ENCODE results near the gene SMIM34. TPM values are rescaled to one million over a fixed set of nuclear protein-coding genes. Genes with fewer than 3 reads are reported as not detected.
"Not testable (repeated sequence)": the region's sequence is repeated elsewhere in the genome, so short reads cannot be mapped to it uniquely, and the experiment has no call there.

The SMIM34 gene
- total RNA-seq, 1 experiment from 2014 or later: not detected

DNA sequence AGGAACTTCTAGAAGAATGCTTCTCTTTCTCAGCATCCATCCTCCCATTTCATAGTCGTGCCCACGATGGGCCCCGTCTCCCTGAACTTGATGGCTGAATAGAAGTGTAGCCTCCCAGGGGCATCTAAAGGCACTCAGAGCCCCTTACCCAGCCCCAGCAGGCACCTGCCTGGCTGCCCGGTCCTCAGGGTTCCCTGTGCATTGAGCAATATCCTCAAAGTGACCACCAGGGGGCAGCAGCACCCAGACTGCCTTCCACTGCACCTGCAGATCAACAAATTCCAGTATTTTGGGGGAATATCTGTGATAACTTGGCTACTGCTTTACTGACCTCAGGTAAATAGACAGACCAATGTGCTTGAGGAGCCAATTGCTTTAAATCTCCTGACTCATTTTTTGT is 19.7 kb upstream of the SMIM34 start:
- CTCF ChIA-PET; H3F3A ChIP-seq (ENCODE audit: low read length, unreplicated experiment); H3K27me3 ChIP-seq (ENCODE audit: low read length); H3K4me1 ChIP-seq (ENCODE audit: insufficient read depth, low read length); H3K9ac ChIP-seq (ENCODE audit: low read length); H3K9me2 ChIP-seq (replicated peaks; ENCODE audit: low read length); POLR2A ChIA-PET (ENCODE audit: unreplicated experiment); H3K27ac ChIP-seq (ENCODE audit: low read length); H3K4me3 ChIP-seq (ENCODE audit: low read length); H3K36me3 ChIP-seq (ENCODE audit: low read depth, low read length); DNase-seq; intact Hi-C loops (cut with micrococcal nuclease); H4K20me1 ChIP-seq (ENCODE audit: low read length); H2AFZ ChIP-seq (ENCODE audit: low read length); H3K9me3 ChIP-seq (ENCODE audit: low read length); BruUV-seq (replicated peaks); H3K4me2 ChIP-seq (ENCODE audit: low read length); H3K79me2 ChIP-seq (ENCODE audit: low read length): not testable (repeated sequence)
- peak; percentile 79 for ATAC-seq

DNA sequence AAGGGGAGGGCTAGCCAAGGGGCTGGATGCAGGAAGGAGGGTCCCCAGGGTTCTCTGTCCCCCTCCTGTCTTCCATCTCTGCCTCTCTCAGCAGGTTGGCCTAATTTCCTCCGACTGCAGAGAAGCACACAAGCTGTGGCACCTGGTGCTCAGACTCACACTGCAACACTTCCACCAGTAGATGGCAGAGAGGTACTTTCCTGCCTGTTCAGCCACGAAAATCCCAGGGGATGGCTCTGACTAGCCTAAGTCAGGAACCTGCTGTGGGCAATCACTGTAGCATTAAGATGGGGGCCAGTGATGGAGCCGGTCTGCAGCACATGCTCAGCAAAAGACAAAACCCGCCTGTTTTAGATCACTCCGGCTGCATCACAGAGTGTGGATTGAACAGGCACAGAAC is 6.0 kb upstream of the SMIM34 start:
- H3K36me3 ChIP-seq (ENCODE audit: low read depth, low read length); H3F3A ChIP-seq (ENCODE audit: low read length, unreplicated experiment); H3K9ac ChIP-seq (ENCODE audit: low read length); CTCF ChIA-PET; H4K20me1 ChIP-seq (ENCODE audit: low read length); H3K27me3 ChIP-seq (ENCODE audit: low read length); H3K27ac ChIP-seq (ENCODE audit: low read length); BruUV-seq (replicated peaks); intact Hi-C loops (cut with micrococcal nuclease); POLR2A ChIA-PET (ENCODE audit: unreplicated experiment); H3K4me2 ChIP-seq (ENCODE audit: low read length); H3K4me1 ChIP-seq (ENCODE audit: insufficient read depth, low read length); DNase-seq; H3K4me3 ChIP-seq (ENCODE audit: low read length); H3K9me2 ChIP-seq (replicated peaks; ENCODE audit: low read length); H2AFZ ChIP-seq (ENCODE audit: low read length); H3K9me3 ChIP-seq (ENCODE audit: low read length); H3K79me2 ChIP-seq (ENCODE audit: low read length): not testable (repeated sequence)
- peak; percentile 90 for ATAC-seq

- H3K79me2 ChIP-seq (ENCODE audit: low read length); H3F3A ChIP-seq (ENCODE audit: low read length, unreplicated experiment); H3K27ac ChIP-seq (ENCODE audit: low read length); H3K27me3 ChIP-seq (ENCODE audit: low read length); POLR2A ChIA-PET (ENCODE audit: unreplicated experiment); H4K20me1 ChIP-seq (ENCODE audit: low read length); CTCF ChIA-PET; H3K4me1 ChIP-seq (ENCODE audit: insufficient read depth, low read length); H3K9ac ChIP-seq (ENCODE audit: low read length); BruUV-seq (replicated peaks); H3K4me2 ChIP-seq (ENCODE audit: low read length); ATAC-seq; DNase-seq; H3K36me3 ChIP-seq (ENCODE audit: low read depth, low read length); H3K9me2 ChIP-seq (replicated peaks; ENCODE audit: low read length); H3K4me3 ChIP-seq (ENCODE audit: low read length); H2AFZ ChIP-seq (ENCODE audit: low read length); H3K9me3 ChIP-seq (ENCODE audit: low read length); intact Hi-C loops (cut with micrococcal nuclease): not testable (repeated sequence)
These were observed 4.7 kb upstream of the SMIM34 start for GRCh38 chr21:34428441-34428840.

- H3K36me3 ChIP-seq (ENCODE audit: low read depth, low read length); BruUV-seq (replicated peaks); H3K4me1 ChIP-seq (ENCODE audit: insufficient read depth, low read length); H4K20me1 ChIP-seq (ENCODE audit: low read length); H3K4me3 ChIP-seq (ENCODE audit: low read length); ATAC-seq; H3K27me3 ChIP-seq (ENCODE audit: low read length); H3K9me3 ChIP-seq (ENCODE audit: low read length); H3K9me2 ChIP-seq (replicated peaks; ENCODE audit: low read length); H3K9ac ChIP-seq (ENCODE audit: low read length); H2AFZ ChIP-seq (ENCODE audit: low read length); H3F3A ChIP-seq (ENCODE audit: low read length, unreplicated experiment); intact Hi-C loops (cut with micrococcal nuclease); H3K79me2 ChIP-seq (ENCODE audit: low read length); POLR2A ChIA-PET (ENCODE audit: unreplicated experiment); DNase-seq; CTCF ChIA-PET; H3K4me2 ChIP-seq (ENCODE audit: low read length); H3K27ac ChIP-seq (ENCODE audit: low read length): not testable (repeated sequence)
These were observed 3.6 kb upstream of the SMIM34 start for GRCh38 chr21:34427339-34427738.

- CTCF ChIA-PET; H3K4me3 ChIP-seq (ENCODE audit: low read length); H3K9ac ChIP-seq (ENCODE audit: low read length); H3K9me3 ChIP-seq (ENCODE audit: low read length); DNase-seq; H2AFZ ChIP-seq (ENCODE audit: low read length); H3K9me2 ChIP-seq (replicated peaks; ENCODE audit: low read length); H3K4me1 ChIP-seq (ENCODE audit: insufficient read depth, low read length); H4K20me1 ChIP-seq (ENCODE audit: low read length); H3K36me3 ChIP-seq (ENCODE audit: low read depth, low read length); H3K4me2 ChIP-seq (ENCODE audit: low read length); H3F3A ChIP-seq (ENCODE audit: low read length, unreplicated experiment); H3K27ac ChIP-seq (ENCODE audit: low read length); H3K27me3 ChIP-seq (ENCODE audit: low read length); BruUV-seq (replicated peaks); POLR2A ChIA-PET (ENCODE audit: unreplicated experiment); intact Hi-C loops (cut with micrococcal nuclease); ATAC-seq; H3K79me2 ChIP-seq (ENCODE audit: low read length): not testable (repeated sequence)
These were observed 6.2 kb downstream of the SMIM34 start for GRCh38 chr21:34417448-34418077.

DNA sequence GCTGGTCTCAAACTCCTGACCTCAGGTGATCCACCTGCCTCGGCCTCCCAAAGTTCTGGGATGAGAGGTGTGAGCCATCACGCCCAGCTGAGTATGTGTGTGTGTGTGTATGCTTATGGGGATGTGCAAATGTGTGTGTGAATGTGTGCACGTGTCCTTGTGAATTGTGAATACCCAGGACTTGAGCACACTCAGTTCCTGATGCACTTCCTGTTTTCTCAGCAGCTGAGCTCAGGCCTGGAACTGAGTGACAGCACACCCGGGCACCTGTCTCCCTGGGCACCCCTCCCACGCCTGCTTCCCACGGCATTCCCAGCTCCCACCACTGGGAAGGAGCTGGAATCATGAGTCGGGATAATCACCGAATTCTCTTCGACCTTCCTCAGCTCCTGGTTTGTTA is 16.5 kb downstream of the SMIM34 start:
- H3K4me3 ChIP-seq (ENCODE audit: low read length); ATAC-seq; H3K27ac ChIP-seq (ENCODE audit: low read length); H3K36me3 ChIP-seq (ENCODE audit: low read depth, low read length); H3F3A ChIP-seq (ENCODE audit: low read length, unreplicated experiment); H3K79me2 ChIP-seq (ENCODE audit: low read length); intact Hi-C loops (cut with micrococcal nuclease); DNase-seq; H3K9ac ChIP-seq (ENCODE audit: low read length); H3K9me2 ChIP-seq (replicated peaks; ENCODE audit: low read length); H4K20me1 ChIP-seq (ENCODE audit: low read length); H3K27me3 ChIP-seq (ENCODE audit: low read length); H3K4me1 ChIP-seq (ENCODE audit: insufficient read depth, low read length); CTCF ChIA-PET; H2AFZ ChIP-seq (ENCODE audit: low read length); H3K4me2 ChIP-seq (ENCODE audit: low read length); BruUV-seq (replicated peaks); POLR2A ChIA-PET (ENCODE audit: unreplicated experiment); H3K9me3 ChIP-seq (ENCODE audit: low read length): not testable (repeated sequence)

DNA sequence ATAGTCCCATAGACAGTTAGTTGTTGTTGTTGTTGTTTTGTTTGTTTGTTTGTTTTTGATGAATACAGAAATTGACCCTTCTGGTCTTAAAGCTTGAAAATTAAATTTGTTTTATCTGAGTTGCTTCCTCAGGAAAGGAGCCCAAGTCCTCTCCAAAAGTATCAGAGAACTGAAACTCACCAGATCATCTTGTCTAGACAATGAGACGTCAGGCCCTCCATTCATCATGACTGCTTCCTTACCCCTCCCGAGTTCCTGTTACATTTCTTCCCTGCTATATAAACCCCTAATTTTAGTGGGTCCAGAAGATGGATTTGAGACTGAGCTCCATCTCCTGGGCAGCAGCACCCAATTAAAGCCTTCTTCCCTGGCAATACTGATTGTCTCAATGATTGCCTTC is 17.1 kb downstream of the SMIM34 start:
- CTCF ChIA-PET; H3K9me2 ChIP-seq (replicated peaks; ENCODE audit: low read length); H4K20me1 ChIP-seq (ENCODE audit: low read length); H3K36me3 ChIP-seq (ENCODE audit: low read depth, low read length); intact Hi-C loops (cut with micrococcal nuclease); POLR2A ChIA-PET (ENCODE audit: unreplicated experiment); H3F3A ChIP-seq (ENCODE audit: low read length, unreplicated experiment); H3K27ac ChIP-seq (ENCODE audit: low read length); H3K4me3 ChIP-seq (ENCODE audit: low read length); H3K79me2 ChIP-seq (ENCODE audit: low read length); ATAC-seq; BruUV-seq (replicated peaks); H3K9me3 ChIP-seq (ENCODE audit: low read length); H3K4me1 ChIP-seq (ENCODE audit: insufficient read depth, low read length); H3K9ac ChIP-seq (ENCODE audit: low read length); H3K27me3 ChIP-seq (ENCODE audit: low read length); DNase-seq; H3K4me2 ChIP-seq (ENCODE audit: low read length); H2AFZ ChIP-seq (ENCODE audit: low read length): not testable (repeated sequence)
